Neutrophil (primary cell): ENCODE measurements around the gene TENM4.

Source experiments
- H3K27ac ChIP-seq: fragments of 200-600 bp; sonication (generic); 2 replicates; pipeline ENCODE4 v1.5.1; 2016; ENCODE audit warnings: mild to moderate bottlenecking, moderate library complexity
- H3K27me3 ChIP-seq: fragments of 200-600 bp; sonication (generic); 2 replicates; pipeline ENCODE4 v1.6.0; 2016; ENCODE audit warnings: mild to moderate bottlenecking
- H3K36me3 ChIP-seq: fragments of 200-600 bp; sonication (generic); 2 replicates; pipeline ENCODE4 v1.5.1; 2017
- H3K4me1 ChIP-seq, 2 experiments: fragments of 200-600 bp in 1 of 2; sonication (generic) in 1 of 2; 1 replicate in 1 of 2; 2 replicates in 1 of 2; pipeline versions ENCODE4 v1.5.1 to v1.6.1; 2013 to 2016; ENCODE audit warnings: low read depth in 1 of 2, low read length in 1 of 2, mild to moderate bottlenecking in 1 of 2, moderate library complexity in 1 of 2; ENCODE audit not compliant: control insufficient read depth in 1 of 2, insufficient read depth in 1 of 2
- H3K4me3 ChIP-seq, 2 experiments: fragments of 200-600 bp in 1 of 2; sonication (generic) in 1 of 2; 1 replicate in 1 of 2; 2 replicates in 1 of 2; pipeline ENCODE4 v1.5.1; 2013 to 2016; ENCODE audit warnings: low read depth in 1 of 2, low read length in 1 of 2, mild to moderate bottlenecking in 1 of 2, moderate library complexity in 1 of 2
- H3K9me3 ChIP-seq: fragments of 200-600 bp; sonication (generic); 2 replicates; pipeline ENCODE4 v1.5.1; 2016
- CTCF ChIP-seq: fragments of 200-600 bp; sonication (generic); IDR thresholded peaks from 2 replicates; pipeline ENCODE4 v1.5.1; 2016; ENCODE audit warnings: antibody characterized with exemption

Gene TENM4

GRCh38 chr11:79244798-79245197 lies 196.0 kb downstream of the TENM4 start:
- Histone ChIP-seq H3K27ac (no peak overlapping the region), H3K9me3 (no peaks in the 10 kb centered on the region), H3K4me1 (no peaks in the 10 kb centered on the region), H3K36me3 (no peaks in the 10 kb centered on the region), H3K4me3 (no peak overlapping the region), H3K27me3 (no peaks in the 10 kb centered on the region)
- no peak for TF ChIP-seq CTCF

- Histone ChIP-seq H3K9me3 (no peaks in the 10 kb centered on the region), H3K27ac (no peak overlapping the region), H3K36me3 (no peaks in the 10 kb centered on the region), H3K4me1 (no peaks in the 10 kb centered on the region), H3K4me3 (no peak overlapping the region), H3K27me3 (no peaks in the 10 kb centered on the region)
- no peak for TF ChIP-seq CTCF
These were observed 196.5 kb downstream of the TENM4 start for GRCh38 chr11:79244241-79244772.

GRCh38 chr11:79243422-79244210 lies 197.2 kb downstream of the TENM4 start:
- Histone ChIP-seq H3K27ac (no peak overlapping the region), H3K27me3 (no peaks in the 10 kb centered on the region), H3K4me3 (no peak overlapping the region), H3K9me3 (no peaks in the 10 kb centered on the region), H3K36me3 (no peaks in the 10 kb centered on the region), H3K4me1 (no peaks in the 10 kb centered on the region)
- TF ChIP-seq CTCF: no peak

- no peaks in the 10 kb centered on the region for H3K9me3 ChIP-seq
- H3K27me3 ChIP-seq: no peaks in the 10 kb centered on the region
- no peak overlapping the region for H3K27ac ChIP-seq
- H3K4me3 ChIP-seq: no peak overlapping the region
- no peak for TF ChIP-seq CTCF
- H3K36me3 ChIP-seq: no peaks in the 10 kb centered on the region
- no peaks in the 10 kb centered on the region for H3K4me1 ChIP-seq
These were observed 198.2 kb downstream of the TENM4 start for GRCh38 chr11:79242616-79243015.

GRCh38 chr11:79241852-79242241 lies 199.0 kb downstream of the TENM4 start:
- no peaks in the 10 kb centered on the region for H3K36me3 ChIP-seq
- H3K4me1 ChIP-seq: no peaks in the 10 kb centered on the region
- no peaks in the 10 kb centered on the region for H3K27me3 ChIP-seq
- TF ChIP-seq CTCF: no peak
- H3K27ac ChIP-seq: no peak overlapping the region
- H3K9me3 ChIP-seq: no peaks in the 10 kb centered on the region
- H3K4me3 ChIP-seq: no peak overlapping the region
